COR-L47 (cell line): Measurements from ENCODE around the gene TEX35.
A peak's percentile ranks its signal among the peaks of the same experiment; 100 is the strongest.
"Not testable (repeated sequence)": the region's sequence is repeated elsewhere in the genome, so short reads cannot be mapped to it uniquely, and the experiment has no call there.

Source experiments
- DNase-seq: peaks from one replicate; lab custom pipeline; 2025; lab: John Stamatoyannopoulos, UW

Gene TEX35

DNA sequence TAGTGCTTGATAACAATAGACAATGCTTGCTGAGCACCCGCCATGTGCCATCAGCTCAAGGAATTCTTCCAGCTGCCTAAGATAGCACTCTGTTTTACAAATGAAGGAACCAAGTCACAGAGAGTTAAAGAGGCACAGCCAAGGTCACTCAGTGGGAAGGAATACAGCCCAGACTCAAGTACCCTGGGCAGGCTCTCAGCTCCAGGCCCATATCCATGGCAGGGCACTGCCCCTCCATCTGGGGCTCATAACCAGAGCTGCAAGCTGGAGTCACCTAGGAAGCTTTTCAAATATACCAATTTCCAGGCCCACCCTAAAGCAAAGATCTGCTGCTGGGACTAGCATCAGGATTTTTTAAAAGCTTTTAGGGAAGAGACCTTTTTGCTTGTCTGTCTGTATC is 17.8 kb upstream of the TEX35 start:
- DNase-seq = no peak

DNA sequence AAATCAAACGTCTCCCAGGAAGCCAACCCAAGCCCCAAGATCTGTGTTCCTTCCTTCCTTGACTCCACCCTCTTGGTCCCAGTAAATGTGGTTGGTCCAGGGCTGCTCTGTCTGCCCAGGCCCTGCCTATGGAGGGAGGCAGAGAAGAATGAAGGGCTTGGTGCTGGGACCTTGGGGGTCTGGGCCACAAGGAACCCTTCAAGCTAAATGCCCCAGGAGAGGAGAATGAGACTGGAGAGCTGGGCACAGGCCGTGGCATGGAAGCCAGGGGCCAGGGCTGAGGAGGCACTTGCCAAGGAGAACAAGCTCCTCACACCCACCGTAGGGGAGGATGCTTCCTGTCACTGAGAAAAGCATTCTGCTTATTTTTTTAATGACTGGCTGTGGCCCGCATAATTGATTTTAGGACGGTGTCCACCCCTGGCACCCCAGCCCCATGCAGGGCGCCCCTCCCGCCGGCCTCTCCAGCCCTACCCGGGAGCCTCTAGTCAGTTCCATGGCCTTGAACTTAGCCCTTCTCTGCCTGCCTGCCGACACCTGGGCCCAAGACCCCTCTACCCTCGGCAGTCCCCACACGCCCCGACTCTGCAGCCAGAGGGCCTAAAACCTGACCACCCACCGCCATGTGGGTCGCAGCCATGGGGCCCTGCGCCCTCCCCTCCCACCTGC is 17.0 kb upstream of the TEX35 start:
- DNase-seq = no peak

DNA sequence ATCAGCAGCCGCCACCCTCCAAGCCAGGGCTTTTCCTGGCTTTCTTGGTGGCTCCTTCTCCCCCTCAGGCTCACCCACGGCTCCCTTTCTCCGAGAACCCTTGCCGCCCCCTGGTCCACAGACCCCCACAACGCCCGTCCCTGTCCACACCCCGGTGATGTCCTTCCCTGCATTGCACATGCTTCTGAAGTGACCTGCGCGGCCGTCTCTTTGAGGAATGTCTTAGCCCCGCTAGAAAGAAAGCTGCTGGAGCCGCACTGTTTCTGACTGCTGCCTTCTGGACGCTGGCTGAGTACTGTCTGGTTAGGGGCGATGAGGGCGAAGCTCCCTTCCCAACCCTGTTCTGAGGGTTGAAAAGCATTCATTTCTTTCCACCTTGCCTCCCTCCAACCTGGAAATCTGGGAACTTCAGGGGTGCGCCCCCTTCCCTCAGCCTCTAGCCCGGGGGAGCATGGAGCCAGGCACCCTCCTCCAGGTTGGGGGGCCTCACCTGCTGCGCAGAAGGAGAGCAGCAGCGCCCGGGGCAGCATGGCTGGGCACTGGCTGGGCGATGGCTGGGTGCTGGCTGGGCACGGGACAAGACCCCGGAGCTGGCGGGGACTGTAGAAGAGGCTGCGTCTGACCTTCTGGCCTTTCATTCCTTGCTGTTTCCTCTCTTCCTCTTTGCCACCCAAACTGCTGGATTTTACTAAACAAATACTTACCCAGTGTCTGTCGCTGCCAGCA is 16.3 kb upstream of the TEX35 start, which contains the start of gene CLEC20A:
Gene CLEC20A (minus strand): TSS at position 555 of the 726 bp plus-strand sequence. CDS start 25 bp downstream, at position 530.
- no peak for DNase-seq

DNA sequence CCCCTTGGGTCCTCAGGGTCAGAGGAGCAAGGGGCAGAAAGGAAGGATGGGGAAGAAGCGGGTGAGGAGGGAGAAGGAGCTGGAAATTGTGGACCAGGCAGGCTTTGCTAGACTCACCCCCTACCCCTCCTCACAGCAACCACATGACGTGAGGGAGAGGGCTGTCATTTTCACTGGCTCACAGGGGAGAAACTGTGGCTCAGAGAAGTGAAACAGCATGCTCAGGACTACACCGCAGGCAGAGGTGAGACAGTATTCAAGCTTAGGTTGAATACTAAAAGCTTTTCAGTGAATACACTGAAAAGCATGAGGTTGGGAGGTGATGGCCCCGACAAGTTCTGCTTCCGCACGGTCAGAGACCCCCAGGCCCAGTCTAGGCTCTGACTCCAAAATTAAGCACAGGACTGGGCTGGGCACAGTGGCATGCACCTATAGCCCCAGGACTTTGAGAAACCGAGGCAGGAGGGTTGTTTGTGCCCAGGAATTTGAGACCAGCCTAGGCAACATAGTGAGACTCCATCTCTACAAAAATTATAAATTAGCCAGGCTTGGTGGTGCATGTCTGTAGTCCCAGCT is 14.9 kb upstream of the TEX35 start:
- no peak for DNase-seq

DNA sequence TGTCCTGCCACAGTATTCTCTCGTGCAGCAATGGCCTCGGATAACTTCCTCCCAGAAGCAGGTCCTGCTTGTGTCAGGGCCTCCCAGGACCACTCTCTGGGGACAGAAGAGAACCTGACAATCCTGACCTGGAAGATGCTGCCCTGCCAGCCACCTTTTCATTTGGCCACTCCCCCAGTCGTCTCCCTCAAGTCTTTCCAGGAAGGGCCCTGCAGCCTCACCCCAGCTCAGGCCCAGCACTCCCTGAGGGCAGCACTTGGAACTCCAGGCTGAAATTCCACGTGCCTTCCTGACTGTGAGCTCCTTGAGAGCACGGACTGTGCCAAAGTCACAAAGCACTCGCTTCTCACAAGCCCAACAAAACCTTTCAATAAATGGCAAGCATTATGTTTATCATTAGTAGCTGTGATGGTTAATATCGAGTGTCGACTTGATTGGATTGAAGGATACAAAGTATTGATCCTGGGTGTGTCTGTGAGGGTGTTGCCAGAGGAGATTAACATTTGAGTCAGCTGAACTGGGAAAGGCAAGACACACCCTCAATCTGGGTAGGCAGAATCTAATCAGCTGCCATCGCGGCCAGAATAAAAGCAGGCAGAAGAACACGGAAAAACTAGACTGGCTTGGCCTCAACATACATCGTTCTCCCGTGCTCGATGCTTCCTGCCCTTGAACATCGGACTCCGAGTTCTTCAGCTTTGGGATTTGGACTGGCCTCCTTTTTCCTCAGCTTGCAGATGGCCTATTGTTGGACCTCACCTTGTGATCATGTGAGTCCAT is 13.8 kb upstream of the TEX35 start:
- no peak for DNase-seq

DNA sequence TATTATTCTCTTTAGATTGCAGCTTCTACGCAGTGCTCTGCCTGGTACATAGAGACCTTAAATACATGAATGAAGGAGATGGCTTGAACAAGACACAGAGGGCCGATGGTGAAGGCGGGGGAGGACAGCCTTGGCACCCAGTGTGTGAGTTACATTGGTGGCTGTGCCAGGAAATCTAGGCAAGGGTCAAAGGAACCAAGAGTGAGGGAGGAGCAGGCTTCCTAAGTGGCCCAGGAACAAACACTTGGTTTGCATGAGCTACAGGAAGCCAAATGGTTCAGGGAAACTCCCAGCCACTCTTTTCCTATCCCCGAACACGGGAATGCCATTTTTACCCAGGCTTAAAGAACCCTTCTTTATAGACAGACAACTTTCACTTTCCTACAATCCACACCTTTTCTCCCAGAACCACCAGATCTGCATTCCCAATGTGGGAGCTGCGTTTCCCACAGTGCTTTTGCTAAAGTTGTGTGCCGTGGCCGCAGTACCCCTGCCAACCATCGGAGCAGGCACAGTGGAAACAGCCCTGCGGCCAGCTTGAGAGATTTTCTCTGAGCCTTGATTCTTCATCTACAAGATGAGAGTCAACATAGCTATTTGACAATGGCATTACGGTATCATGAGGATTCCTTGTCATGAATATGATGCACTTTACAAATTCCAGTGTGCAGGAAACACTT is 12.7 kb upstream of the TEX35 start:
- DNase-seq = no peak

DNA sequence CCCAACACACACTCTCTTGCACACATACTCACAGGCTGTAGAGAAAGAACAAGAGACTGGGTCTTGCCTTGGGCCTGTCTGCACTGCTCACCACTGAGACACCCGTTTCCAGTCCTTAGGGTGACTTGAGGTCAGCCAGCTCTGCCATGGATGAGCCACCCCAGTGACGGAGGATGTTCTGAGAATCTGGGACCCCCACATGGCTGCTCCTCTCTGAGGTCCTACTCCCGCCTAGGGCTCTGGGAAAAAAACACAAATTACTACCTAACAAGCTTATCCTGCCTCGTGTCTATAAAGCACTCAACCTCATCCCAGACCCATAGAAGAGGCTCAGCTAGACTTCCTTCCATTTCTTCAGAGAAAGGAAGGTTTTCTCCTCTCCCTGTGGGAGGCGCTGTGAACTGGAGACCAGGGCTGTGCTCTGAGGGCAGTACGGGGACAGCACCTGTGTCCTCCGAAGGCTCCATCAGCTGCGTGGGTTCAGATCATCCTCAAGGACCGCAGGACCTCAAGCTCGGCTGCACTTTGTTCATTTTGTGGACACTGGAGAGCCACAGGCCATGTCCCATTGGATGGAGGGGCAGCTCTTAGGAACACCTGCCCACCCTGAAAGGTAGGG is 11.9 kb upstream of the TEX35 start:
- DNase-seq = no peak

DNA sequence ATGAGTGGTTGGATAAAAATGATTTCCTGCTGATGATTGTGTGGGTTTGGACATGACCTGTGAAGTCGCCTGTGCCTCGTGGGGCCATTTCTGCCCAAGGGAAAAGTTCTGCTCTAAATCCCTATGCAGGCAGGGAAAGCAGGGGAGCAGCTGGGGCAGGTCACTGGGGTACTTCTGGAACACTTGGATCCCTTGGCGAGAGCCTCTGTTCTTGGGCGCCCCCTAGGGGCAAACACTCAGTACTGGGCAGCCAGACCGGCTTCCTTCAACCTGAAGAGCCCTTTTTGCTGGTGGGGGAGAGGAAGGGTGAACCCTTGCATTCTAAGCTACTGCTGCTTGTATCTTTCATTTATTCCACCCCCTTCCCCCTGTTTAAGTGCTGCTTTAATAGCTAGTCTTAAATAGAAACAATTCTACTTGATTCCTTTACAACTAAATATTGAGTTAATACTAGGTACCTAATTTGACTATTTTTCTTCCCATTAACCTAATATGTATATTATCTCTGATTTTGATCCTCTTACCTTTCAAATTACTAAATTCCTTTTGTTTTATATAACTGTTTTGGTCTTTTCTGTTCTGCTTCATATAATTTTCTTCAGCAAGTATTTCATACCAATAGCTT is 11.1 kb upstream of the TEX35 start:
- peak; percentile 50 for DNase-seq

DNA sequence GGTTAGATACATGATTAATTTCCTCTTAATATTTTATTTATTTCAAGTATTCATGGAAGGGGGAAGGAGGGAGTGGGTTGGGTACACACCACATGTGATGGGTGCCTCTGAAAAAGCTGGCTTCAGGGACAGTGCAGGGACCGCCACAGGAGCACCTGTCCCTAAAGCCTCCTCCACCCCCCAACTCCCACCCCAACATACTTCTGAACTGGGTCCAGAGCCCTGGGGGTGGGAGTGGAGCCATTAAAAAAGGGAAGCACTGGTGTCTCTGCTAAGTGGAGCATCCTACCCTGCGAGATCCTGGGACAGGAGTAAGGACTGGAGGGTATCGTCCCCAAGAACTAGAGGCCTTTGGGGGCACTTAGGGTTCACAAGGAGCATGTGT is 10.6 kb upstream of the TEX35 start:
- no peak for DNase-seq

DNA sequence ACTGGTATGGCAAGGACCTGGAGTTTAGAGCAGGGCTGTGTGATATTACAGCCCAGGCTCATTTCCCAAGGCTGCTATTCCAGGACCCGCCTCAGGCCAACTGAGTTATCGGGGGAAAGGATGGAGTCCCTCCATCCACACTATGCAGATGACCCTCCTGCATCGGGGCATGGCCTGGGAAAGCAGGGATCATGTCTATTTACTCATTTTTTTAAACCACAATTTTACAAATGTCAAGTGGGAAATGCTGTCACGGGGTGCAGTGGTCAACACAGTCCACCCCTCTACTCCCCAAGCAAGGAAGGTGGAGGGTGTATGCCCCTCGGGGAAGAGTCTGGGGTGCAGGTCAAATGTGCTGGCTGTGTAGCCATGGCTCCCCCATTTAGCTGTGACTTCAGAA is 10.1 kb upstream of the TEX35 start:
- no peak for DNase-seq

DNA sequence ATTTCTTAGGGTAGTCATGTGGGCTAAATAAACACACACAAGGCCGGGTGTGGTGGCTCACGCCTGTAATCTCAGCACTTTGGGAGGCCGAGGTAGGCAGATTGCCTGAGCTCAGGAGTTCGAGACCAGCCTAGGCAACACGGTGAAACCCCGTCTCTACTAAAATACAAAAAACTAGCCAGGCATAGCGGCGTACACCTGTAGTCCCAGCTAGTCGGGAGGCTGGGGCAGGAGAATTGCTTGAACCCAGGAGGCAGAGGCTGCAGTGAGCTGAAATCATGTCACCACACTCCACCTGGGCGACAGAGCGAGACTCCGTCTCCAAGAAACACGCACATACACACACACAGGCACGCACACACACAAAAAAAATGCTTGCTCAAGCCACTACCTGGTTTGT is 9.6 kb upstream of the TEX35 start:
- DNase-seq = not testable (repeated sequence)

DNA sequence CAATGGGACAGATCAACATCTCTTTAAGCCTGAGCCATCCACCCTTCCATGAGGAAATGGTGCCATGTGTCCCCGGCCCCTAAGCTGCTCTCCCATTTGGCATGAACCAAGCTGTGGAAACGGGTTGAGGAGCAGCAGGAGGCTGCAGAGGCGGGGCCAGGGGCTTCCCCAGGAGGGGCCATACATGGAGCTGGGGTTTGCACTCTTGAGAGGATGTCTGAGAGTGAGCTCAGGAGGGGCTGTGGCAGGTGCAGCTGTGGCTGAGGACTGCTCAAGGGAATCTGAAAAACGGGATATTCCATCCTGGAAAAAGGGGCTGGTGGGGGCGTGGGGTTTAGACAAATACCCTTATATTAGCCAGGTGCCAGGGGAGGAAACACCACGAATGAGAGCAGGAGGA is 9.1 kb upstream of the TEX35 start:
- DNase-seq = no peak

DNA sequence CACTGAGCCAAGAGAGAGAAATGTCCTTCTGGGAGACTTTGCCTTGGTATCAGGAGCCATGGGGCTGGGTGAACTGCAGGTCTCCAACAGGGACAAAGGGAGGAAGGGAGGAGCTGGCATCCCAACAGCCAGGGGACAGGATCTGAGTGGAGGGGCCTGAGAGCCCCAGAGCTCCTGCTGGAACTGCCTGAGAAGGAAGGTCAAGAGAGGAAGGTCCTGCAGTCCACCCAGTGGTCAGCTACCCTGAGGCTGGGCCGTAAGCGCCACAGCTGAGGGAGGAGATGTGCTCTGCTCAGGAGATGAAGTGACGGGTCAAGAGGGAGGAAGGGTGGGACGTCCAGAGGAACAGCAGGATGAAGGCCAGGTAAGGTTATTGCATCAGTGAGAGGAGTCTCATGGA is 8.6 kb upstream of the TEX35 start:
- DNase-seq = no peak

DNA sequence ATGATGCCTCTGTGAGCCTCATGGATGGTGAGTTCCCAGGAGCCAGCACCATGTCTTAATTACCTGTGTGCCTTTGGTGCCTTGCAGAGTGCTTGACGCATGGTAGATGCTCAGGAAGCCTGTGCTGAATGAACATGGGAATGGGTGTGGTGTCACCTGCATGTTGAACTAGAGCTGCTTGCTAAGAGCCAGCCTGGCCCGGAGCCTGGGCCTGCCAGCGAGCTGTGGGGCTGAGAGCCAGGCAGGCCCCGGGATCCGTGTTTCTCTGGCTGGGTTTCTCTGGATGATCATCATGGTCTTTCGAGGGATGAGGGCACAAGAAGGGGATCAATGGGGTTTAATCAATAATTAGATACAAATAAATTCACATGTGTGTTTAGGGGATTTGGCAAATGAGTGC is 6.7 kb upstream of the TEX35 start:
- no peak for DNase-seq

DNA sequence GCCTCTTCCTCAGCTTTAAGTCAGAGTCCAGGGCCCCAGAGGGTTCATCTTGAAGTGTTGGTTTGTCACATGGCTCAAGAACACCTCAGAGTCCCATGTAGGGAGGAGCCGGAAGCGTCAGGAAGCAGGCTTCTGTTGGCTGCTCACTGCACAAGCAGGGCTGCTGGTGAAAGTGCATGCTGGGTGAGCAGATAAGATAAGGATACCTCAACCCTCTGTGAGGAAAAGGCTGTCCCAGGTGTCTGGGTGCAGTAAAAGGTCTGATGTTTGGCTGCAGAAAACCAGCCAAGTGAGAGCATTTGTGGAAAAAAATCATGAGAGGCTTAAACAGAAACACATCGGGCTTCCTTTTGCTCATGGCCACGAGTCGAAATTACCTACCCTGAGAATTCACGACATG is 6.2 kb upstream of the TEX35 start:
- DNase-seq = no peak

DNA sequence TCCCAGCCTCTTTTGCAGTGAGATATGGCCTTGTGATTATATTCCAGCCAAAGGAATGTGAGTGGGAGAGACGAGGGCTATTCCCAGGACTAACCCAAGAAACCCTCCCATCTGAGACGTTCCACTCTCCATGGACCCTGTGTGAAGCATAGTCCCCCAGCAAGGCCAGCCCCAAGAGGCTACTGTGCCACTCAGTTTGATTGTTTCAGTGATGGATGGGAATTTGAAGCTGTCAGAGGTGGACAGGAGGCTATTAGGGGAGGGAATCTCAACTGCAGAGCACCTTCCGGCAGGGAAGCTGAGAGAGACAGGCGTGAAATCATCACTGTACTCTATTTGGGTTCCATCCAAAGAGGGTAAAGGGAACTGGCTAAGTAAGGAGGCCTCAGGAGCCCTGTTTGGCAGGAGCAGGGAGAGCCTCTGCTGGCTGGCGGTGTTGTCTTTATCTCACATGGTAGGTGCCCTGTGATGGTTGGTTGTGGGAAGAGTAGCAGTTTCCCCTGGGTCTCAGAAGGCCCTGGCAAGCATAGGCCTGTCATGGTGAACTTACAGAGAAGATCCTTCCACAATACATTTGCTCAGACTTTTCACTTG is 3.4 kb upstream of the TEX35 start:
- DNase-seq = no peak

DNA sequence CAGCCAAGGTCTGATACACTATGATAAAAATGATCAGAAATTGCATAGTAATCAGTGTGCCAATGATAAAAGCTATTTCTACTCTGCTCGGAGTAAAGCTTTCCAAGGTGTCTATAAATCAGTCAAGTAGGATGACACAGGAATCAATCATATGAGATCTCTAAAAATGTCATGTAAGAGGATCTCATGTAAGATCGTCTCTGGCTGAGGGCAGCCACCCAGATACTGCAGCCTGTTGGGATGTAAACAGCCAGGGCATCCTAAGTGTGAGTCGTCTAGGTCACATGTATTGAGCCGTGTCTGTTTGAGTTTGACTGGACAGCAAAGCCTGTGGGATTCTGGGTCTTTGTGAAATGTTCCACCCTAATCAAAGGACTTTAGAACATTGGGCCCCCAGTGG is 2.8 kb upstream of the TEX35 start:
- no peak for DNase-seq

DNA sequence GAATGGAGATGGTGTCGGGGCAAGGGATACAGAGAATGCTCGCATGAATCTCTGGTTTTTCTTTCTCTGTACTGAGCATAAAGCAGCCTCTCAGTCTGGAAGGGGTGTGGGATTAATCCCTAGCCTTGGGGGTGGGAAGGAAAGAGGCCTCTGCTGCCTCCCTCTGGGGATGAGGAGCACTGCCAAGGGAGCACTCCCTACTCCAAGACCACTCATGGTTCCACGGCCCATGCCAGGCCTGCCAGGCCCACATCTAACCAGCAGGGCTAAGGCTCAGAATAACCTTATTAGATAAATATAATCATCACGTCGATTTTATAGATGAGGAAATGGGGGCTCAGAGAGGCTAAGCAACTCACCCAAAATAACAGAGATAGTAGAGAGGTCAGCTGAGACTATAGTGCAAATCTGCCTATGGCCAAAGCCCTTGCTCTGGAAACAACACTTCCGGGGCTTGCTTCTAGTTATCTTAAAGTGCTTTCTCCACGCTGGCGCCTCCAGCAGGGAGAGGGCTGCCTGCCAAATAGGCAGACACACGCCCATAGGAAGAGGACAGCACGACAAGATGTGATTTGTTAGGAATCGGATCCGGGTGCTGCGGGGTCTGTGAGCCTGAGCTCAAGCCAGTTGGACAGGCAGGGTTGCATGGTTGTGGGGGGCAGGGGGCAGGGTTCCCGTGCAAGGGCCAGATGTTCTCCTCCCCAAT is 522 bp downstream of the TEX35 start:
- no peak for DNase-seq

DNA sequence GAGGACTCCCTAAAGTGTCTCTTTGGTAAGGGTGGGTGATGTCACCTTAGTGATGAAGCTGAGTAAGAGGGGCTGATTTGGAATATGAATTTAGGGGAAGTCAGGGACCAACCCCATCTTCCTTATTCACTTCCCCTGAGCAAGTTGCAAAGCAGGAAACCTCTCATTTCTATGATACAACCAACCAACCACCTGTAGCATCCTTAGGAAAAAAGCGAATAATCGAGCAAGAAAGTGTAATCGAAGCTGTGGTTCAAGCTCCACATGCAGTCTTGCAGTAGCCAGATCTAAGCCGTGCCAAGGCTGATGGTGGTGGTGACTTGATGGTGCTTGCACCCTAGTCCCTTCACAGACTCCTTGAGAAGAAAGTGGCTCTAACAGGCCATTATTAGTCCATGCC is 3.2 kb downstream of the TEX35 start:
- DNase-seq = no peak

DNA sequence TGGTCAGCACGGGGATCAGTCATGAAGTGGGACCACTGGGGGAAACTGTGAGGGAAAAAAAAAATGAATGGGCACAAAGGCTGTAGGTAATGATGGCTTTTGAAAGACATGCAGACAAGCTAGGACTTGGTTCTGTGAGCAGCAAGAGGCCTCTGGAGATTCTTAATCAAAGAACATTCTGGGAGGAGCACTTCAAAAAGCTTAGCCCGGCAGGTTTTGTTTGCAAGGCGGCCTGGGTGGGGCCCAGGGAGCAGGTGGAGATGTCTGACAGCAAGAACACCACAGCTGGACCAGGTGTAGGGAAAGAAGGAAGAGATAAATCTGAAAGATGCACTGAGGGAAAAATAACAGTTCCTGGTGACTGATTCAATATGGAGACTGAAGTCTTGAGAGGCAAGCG is 6.0 kb downstream of the TEX35 start:
- DNase-seq = peak; percentile 25
